HEK293T (cell line): ENCODE measurements around the gene C16orf54.

ENCODE experiments used
- BHLHE40 ChIP-seq: fragments of 450-650 bp; IDR thresholded peaks from 2 replicates; pipeline ENCODE4 v1.6.1; 2016; ENCODE audit warnings: mild to moderate bottlenecking, moderate library complexity, borderline replicate concordance
- FOXA1 ChIP-seq: fragments of 450-650 bp; IDR thresholded peaks from 2 replicates; pipeline ENCODE4 v1.6.1; 2016; ENCODE audit warnings: mild to moderate bottlenecking
- FOXK2 ChIP-seq: fragments of 450-650 bp; IDR thresholded peaks from 2 replicates; pipeline ENCODE4 v1.6.1; 2016; ENCODE audit warnings: mild to moderate bottlenecking
- FOXM1 ChIP-seq: fragments of 450-650 bp; IDR thresholded peaks from 2 replicates; pipeline ENCODE4 v1.6.1; 2017; ENCODE audit warnings: mild to moderate bottlenecking, borderline replicate concordance
- HDGF ChIP-seq: fragments of 450-650 bp; IDR thresholded peaks from 2 replicates; pipeline ENCODE4 v1.6.1; 2017; ENCODE audit warnings: antibody characterized with exemption, borderline replicate concordance
- LEF1 ChIP-seq: fragments of 450-650 bp; IDR thresholded peaks from 2 replicates; pipeline ENCODE4 v1.6.1; 2017; ENCODE audit warnings: mild to moderate bottlenecking, borderline replicate concordance
- NFRKB ChIP-seq: fragments of 450-650 bp; IDR thresholded peaks from 2 replicates; pipeline ENCODE4 v1.6.1; 2016; ENCODE audit warnings: mild to moderate bottlenecking, moderate library complexity
- SP1 ChIP-seq: fragments of 450-650 bp; IDR thresholded peaks from 2 replicates; pipeline ENCODE4 v1.6.1; 2017
- SUZ12 ChIP-seq: fragments of 450-650 bp; IDR thresholded peaks from 2 replicates; pipeline ENCODE4 v1.6.1; 2016; ENCODE audit warnings: mild to moderate bottlenecking
- TARDBP ChIP-seq: fragments of 450-650 bp; IDR thresholded peaks from 2 replicates; pipeline ENCODE4 v1.6.1; 2016
- ZNF384 ChIP-seq: fragments of 450-650 bp; IDR thresholded peaks from 2 replicates; pipeline ENCODE4 v1.6.1; 2016

- TF ChIP-seq ZNF384, result no peak
- TF ChIP-seq SUZ12, result no peak
- TF ChIP-seq BHLHE40, result no peak
- no peak for TF ChIP-seq LEF1
- TF ChIP-seq SP1, result no peak
- TF ChIP-seq FOXK2, result no peak
- no peak for TF ChIP-seq HDGF
- no peak for TF ChIP-seq NFRKB
- no peak for TF ChIP-seq FOXM1
- TF ChIP-seq FOXA1, result no peak
- no peak for TF ChIP-seq TARDBP
These were observed 44.6 kb downstream of the C16orf54 start for GRCh38 chr16:29701214-29701555.
